ENCODE measurements around the gene ZFP36L1. TPM values are rescaled to one million over a fixed set of nuclear protein-coding genes. Genes with fewer than 3 reads are reported as not detected.

ZFP36L1 gene
- total RNA-seq, 2 donors from 2014 or later = 233 to 326 TPM

GRCh38 chr14:68753690-68754089, 39.2 kb downstream of the ZFP36L1 start:
- no peak overlapping the region for H3K27ac ChIP-seq
- H3K4me1 ChIP-seq (ENCODE audit: control insufficient read depth in 1 of 2, low read depth in 2 of 2) = peaks cover 7 to 10% of the 10 kb centered on the region in 2 donors
- H3K4me3 ChIP-seq = no peak overlapping the region
- H3K36me3 ChIP-seq = no peaks in the 10 kb centered on the region
- no peak for ATAC-seq (ENCODE audit: insufficient number of reproducible peaks, low FRiP score, low read depth)
- H3K27me3 ChIP-seq (replicated peaks; ENCODE audit: insufficient read depth) = no peaks in the 10 kb centered on the region
- no peaks in the 10 kb centered on the region for H3K9me3 ChIP-seq
- TF ChIP-seq CTCF (IDR thresholded peaks at IDR 0.05) = no peak
- no peak for DNase-seq (ENCODE audit: low spot score)

GRCh38 chr14:68752271-68753006, 40.4 kb downstream of the ZFP36L1 start:
- Histone ChIP-seq H3K27ac (no peak overlapping the region), H3K4me3 (no peak overlapping the region), H3K9me3 (no peaks in the 10 kb centered on the region), H3K36me3 (no peaks in the 10 kb centered on the region), H3K4me1 (ENCODE audit: control insufficient read depth in 1 of 2, low read depth in 2 of 2) (peaks cover 3 to 4% of the 10 kb centered on the region in 2 donors), H3K27me3 (replicated peaks; ENCODE audit: insufficient read depth) (no peaks in the 10 kb centered on the region)
- ATAC-seq (ENCODE audit: insufficient number of reproducible peaks, low FRiP score, low read depth) (no peak), DNase-seq (ENCODE audit: low spot score) (no peak)
- no peak for TF ChIP-seq CTCF (IDR thresholded peaks at IDR 0.05)

GRCh38 chr14:68749487-68750475, 43.1 kb downstream of the ZFP36L1 start:
- TF ChIP-seq CTCF (IDR thresholded peaks at IDR 0.05) = no peak
- Histone ChIP-seq H3K27ac (no peak overlapping the region), H3K4me3 (no peak overlapping the region), H3K4me1 (ENCODE audit: control insufficient read depth in 1 of 2, low read depth in 2 of 2) (no peaks in the 10 kb centered on the region), H3K36me3 (no peaks in the 10 kb centered on the region), H3K9me3 (no peaks in the 10 kb centered on the region), H3K27me3 (replicated peaks; ENCODE audit: insufficient read depth) (no peaks in the 10 kb centered on the region)
- ATAC-seq (ENCODE audit: insufficient number of reproducible peaks, low FRiP score, low read depth) (no peak), DNase-seq (ENCODE audit: low spot score) (no peak)

- Histone ChIP-seq H3K36me3 (no peaks in the 10 kb centered on the region), H3K4me1 (ENCODE audit: control insufficient read depth in 1 of 2, low read depth in 2 of 2) (no peaks in the 10 kb centered on the region), H3K4me3 (no peak overlapping the region), H3K27ac (no peak overlapping the region), H3K27me3 (replicated peaks; ENCODE audit: insufficient read depth) (no peaks in the 10 kb centered on the region), H3K9me3 (no peaks in the 10 kb centered on the region)
- no peak for DNase-seq (ENCODE audit: low spot score)
- ATAC-seq (ENCODE audit: insufficient number of reproducible peaks, low FRiP score, low read depth) = no peak
- no peak for TF ChIP-seq CTCF (IDR thresholded peaks at IDR 0.05)
Observed at GRCh38 chr14:68748691-68749090, 44.2 kb downstream of the ZFP36L1 start.

- no peaks in the 10 kb centered on the region for H3K4me1 ChIP-seq (ENCODE audit: control insufficient read depth in 1 of 2, low read depth in 2 of 2)
- ATAC-seq (ENCODE audit: insufficient number of reproducible peaks, low FRiP score, low read depth) = no peak
- H3K27ac ChIP-seq = no peak overlapping the region
Observed at GRCh38 chr14:68748260-68748659, 44.6 kb downstream of the ZFP36L1 start.

More at GRCh38 chr14:68748260-68748659, 44.6 kb downstream of the ZFP36L1 start:
- no peaks in the 10 kb centered on the region for H3K36me3 ChIP-seq
- DNase-seq (ENCODE audit: low spot score) = no peak
- H3K27me3 ChIP-seq (replicated peaks; ENCODE audit: insufficient read depth) = no peaks in the 10 kb centered on the region
- TF ChIP-seq CTCF (IDR thresholded peaks at IDR 0.05) = no peak
- H3K9me3 ChIP-seq = no peaks in the 10 kb centered on the region
- no peak overlapping the region for H3K4me3 ChIP-seq

Measured in thoracic aorta (tissue), 2 donors.